Suprapubic skin (tissue), 3 donors: Measurements from ENCODE around the gene MED15.

Source experiments
- EP300 ChIP-seq: sonication (generic); formaldehyde crosslinking; IDR thresholded peaks from one replicate; pipeline ENCODE4 v1.6.1; 2017; ENCODE audit warnings: antibody characterized with exemption
- POLR2A ChIP-seq, 2 donors: fragments of 450-650 bp; IDR thresholded peaks; one replicate each; pipeline ENCODE4 v1.6.1; 2017; ENCODE audit warnings: antibody characterized with exemption in 2 of 2, mild to moderate bottlenecking in 2 of 2, moderate library complexity in 2 of 2
- TF ChIP-seq, protein P1 (sequence below), 2 donors: fragments of 200-600 bp in 1 of 2; fragments of 450-650 bp in 1 of 2; sonication (generic) in 1 of 2; IDR thresholded peaks; one replicate each; pipeline ENCODE4 v1.5.1; 2016 to 2019; ENCODE audit warnings: antibody characterized with exemption in 2 of 2, mild to moderate bottlenecking in 1 of 2, moderate library complexity in 1 of 2

DNA sequence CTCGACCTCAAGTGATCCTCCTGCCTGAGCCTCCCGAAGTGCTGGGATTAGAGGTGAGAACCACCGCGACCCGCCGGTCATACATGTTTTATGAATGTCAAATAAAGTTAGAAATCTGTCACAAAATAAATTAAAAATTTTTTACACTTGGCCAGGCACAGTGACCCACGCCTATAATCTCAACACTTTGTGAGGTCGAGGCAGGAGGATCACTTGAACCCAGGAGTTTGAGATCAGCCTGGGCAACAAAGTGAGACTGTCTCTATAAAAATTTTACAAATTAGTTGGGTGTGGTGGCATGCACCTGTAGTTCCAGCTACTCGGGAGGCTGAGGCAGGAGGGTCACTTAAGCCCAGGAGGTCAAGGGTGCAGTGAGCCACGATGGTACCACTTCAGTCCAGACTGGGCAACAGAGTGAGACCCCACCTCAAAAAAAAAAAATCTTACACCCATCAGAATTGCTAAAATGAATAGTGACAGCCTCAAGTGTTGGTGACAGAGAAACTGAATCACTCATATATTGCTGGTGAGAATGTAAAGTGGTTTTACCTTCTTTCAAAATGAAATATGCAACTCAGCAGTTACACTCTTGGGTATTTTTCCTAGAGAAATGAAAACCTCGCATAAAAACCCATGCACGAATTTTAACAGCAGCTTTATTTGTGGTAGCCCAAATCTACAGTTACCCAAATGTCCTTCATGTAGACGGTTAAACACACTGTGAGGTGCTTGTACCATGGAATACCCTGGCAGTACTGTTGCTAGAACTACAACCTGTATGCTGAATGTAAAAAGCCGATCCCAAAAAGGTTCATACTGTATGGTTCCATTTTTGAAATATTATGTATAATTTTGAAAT lies 55.4 kb downstream of the MED15 start:
- TF ChIP-seq, protein P1, sequence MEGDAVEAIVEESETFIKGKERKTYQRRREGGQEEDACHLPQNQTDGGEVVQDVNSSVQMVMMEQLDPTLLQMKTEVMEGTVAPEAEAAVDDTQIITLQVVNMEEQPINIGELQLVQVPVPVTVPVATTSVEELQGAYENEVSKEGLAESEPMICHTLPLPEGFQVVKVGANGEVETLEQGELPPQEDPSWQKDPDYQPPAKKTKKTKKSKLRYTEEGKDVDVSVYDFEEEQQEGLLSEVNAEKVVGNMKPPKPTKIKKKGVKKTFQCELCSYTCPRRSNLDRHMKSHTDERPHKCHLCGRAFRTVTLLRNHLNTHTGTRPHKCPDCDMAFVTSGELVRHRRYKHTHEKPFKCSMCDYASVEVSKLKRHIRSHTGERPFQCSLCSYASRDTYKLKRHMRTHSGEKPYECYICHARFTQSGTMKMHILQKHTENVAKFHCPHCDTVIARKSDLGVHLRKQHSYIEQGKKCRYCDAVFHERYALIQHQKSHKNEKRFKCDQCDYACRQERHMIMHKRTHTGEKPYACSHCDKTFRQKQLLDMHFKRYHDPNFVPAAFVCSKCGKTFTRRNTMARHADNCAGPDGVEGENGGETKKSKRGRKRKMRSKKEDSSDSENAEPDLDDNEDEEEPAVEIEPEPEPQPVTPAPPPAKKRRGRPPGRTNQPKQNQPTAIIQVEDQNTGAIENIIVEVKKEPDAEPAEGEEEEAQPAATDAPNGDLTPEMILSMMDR (IDR thresholded peaks at IDR 0.05) = no peak
- TF ChIP-seq EP300 (no peak), POLR2A (IDR thresholded peaks at IDR 0.05) (no peak)
